Measurements from ENCODE around the gene ALG14.

- TF ChIP-seq FOXK2 (IDR thresholded peaks at IDR 0.05) (no peak), NFRKB (IDR thresholded peaks at IDR 0.05) (no peak), LEF1 (IDR thresholded peaks at IDR 0.05; ENCODE audit: borderline replicate concordance) (no peak)
Measured at GRCh38 chr1:94929351-94930217, 143.2 kb downstream of the ALG14 start.
